ENCODE data around the gene CLHC1.
"Not testable (repeated sequence)": the region's sequence is repeated elsewhere in the genome, so short reads cannot be mapped to it uniquely, and the experiment has no call there.

DNA sequence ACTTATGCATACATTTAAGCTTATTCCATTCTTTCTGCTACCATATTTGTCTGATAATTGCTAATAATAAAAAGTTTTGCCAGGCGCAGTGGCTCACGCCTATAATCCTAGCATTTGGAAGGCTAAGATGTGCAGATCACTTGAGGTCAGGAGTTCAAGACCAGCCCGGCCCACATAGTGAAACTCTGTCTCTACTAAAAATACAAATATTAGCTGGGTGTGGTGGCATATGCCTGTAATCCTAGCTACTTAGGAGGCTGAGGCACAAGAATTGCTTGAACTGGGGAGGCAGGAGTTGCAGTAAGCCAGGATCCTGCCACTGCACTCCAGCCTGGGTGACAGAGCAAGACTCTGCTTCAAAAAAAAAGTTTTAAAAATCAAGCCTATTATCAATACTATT is 27.5 kb upstream of the CLHC1 start:
- TF ChIP-seq POLR2AphosphoS5, TAF1, POLR2A, SPI1 (IDR thresholded peaks at IDR 0.05; ENCODE audit: low read depth, low read length): not testable (repeated sequence)

Measured in GM12891 (cell line).